Choroid plexus epithelial cell (primary cell): ENCODE measurements around the gene SMCO2.

ENCODE experiments used
- DNase-seq: peaks from one replicate; pipeline ENCODE4 v3.0.0-alpha.2; 2010; ENCODE audit warnings: low read depth
- H3K4me3 ChIP-seq: 2 replicates; pipeline ENCODE4 v1.5.1; 2011; ENCODE audit warnings: low read depth, mild to moderate bottlenecking, control low read depth, low read length, moderate library complexity
- TF ChIP-seq, protein P1 (sequence below): conservative IDR thresholded peaks from 2 replicates; pipeline ENCODE4 v1.5.1; 2011; ENCODE audit warnings: low read depth, mild to moderate bottlenecking, control low read depth, inconsistent platforms, low read length, moderate library complexity

The SMCO2 gene

DNA sequence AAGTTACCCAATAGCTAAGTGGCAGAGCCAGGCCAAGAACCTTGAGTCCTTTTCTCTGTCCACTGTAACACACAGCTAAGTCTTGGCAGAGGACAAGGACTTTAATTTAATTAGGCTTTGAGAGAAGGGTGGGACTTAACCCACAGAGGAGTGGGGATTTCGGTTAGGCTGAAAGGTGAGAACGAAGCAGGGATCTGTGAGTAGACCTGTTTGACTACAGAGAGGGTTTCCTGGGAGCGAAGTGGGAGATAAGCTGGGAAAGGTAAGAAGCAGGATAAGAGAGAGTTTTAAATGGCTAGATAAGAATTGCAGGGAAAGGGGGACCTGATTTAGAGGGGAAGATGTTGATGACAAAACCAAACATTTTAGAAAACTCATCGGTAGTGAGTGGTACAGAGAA is 75.4 kb downstream of the SMCO2 start:
- H3K4me3 ChIP-seq = no peak overlapping the region
- TF ChIP-seq, protein P1, sequence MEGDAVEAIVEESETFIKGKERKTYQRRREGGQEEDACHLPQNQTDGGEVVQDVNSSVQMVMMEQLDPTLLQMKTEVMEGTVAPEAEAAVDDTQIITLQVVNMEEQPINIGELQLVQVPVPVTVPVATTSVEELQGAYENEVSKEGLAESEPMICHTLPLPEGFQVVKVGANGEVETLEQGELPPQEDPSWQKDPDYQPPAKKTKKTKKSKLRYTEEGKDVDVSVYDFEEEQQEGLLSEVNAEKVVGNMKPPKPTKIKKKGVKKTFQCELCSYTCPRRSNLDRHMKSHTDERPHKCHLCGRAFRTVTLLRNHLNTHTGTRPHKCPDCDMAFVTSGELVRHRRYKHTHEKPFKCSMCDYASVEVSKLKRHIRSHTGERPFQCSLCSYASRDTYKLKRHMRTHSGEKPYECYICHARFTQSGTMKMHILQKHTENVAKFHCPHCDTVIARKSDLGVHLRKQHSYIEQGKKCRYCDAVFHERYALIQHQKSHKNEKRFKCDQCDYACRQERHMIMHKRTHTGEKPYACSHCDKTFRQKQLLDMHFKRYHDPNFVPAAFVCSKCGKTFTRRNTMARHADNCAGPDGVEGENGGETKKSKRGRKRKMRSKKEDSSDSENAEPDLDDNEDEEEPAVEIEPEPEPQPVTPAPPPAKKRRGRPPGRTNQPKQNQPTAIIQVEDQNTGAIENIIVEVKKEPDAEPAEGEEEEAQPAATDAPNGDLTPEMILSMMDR = no peak
- no peak for DNase-seq

DNA sequence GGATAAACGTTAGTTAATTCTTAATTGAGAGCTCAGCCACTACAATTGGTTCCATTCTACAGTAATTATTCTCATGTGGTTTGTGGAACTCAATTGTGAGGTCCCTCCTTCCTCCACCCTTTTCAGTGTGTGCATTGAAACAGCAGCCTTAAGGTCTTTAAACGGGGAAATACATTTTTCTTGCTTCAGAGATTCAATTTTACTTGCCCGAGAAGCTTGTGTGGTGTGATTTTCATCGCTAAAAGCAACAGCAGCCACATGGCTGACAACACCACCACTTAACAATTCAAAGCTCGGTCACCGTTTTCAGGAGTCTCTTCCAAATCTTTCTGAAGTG is 76.7 kb downstream of the SMCO2 start:
- TF ChIP-seq, protein P1 = no peak
- H3K4me3 ChIP-seq = peak overlapping the region; percentile 85
- peak; percentile 46 for DNase-seq

DNA sequence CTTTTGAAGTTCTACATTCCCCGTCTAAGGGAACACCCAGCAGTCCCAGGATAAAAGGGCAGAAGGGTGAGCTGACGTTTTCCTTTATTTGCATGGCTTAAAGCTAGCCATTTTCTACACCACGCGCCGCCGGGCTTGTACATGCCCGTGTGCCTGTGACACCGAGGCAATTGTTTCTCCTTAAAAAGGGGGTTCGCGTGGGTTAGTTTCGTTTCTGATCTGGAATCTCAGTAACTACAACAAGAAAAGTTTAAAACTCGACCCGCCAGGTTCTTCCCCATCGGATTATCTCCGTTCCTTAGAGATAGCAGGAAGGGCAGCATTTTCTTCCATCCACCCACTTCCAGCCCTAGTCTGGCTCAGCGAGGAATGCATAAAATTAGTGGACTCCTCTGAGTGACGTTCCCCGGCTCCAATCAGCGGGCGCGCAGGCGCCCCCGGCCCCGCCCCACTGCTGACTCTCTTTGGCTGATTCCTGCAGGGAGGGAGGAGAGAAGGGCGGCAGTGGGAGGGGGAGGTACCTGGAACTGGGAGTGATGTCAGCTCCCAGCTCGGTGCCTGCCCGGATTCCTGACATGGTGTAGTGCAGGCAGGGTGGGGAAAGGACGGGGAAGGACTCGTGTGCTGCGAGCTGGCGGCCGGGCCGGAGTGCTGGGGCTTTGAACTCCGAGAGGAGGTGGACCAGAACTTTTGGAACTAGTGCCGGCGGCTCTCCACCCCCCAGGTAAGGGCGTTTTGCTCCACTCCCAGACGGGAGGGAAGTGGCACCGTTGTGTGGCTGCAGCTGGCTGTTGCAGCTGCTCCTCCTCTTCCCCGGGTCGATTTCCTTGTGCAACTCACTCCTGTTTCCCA is 77.3 kb downstream of the SMCO2 start, which contains the start of gene PPFIBP1:
TSS of gene PPFIBP1 (plus strand) at position 565 of the 852 bp plus-strand sequence. CDS start 109,191 bp downstream, outside the sequence.
- peak within 1 kb of the TSS; percentile 85 for H3K4me3 ChIP-seq
- TF ChIP-seq, protein P1 = peak; percentile 54

DNA sequence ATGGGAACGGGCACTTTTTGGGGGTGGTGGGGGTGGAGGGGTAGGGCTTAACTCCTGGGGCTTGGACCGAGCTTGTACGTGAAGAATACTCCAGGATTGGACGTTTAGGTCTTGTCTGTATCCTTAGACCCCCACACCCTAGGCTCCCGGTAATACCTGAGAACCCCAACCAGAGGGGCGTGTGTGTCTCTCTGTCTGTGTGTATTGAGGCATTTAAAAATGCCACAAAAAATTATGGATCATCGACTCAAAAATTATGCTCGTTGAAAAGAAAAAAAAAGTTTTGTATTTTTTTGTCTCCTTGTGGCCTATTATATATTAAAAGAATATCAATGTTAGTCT is 77.9 kb downstream of the SMCO2 start:
- no peak for DNase-seq
- TF ChIP-seq, protein P1 = no peak
- H3K4me3 ChIP-seq = peak overlapping the region; percentile 85

More for the DNA sequence above, 77.3 kb downstream of the SMCO2 start, which contains the start of gene PPFIBP1:
- DNase-seq = peak; percentile 99

DNA sequence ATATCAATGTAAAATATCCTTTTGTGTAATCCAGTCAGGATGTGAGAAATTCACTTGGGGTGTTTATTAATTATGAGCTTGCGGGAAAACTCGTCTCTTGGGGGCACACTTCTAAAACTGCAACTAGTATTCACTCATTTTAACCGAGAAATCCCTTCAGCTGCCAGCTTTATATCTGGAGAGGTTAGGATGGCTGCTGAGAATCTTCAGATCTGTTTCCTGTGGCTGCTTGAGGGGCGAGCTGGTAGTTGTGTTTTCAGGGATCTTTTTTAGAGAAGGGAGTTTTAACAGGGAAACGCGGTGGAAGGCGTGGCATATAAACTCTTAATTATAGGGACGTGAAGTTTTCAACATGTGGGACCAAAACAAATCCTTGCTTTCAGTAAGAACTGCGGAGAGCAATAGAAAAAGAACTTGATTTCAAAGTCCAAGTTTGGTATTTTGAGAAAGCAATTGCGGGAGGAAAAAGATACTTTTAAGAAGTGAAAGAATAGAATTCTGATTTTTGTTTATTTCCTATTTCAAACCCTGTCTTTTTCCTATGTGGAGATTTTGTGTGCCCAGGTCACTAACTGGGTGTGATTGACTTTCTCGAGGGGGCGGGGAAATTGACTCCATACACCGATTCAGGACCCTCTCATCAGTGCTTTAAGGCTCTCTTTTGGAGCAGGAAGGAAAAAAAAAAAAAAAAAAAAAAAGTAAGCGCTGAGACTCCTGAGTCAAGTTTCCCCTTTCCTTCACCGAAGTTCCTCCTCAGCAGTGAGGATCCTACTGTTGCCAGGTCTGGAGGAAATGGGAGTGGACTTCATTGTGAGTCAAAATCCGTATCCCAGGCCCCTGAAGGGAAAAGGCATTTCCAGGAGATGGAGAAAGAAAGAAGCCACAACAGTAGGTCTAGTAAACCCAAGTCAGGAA is 78.6 kb downstream of the SMCO2 start:
- DNase-seq = peak; percentile 63
- peak overlapping the region; percentile 85 for H3K4me3 ChIP-seq
- TF ChIP-seq, protein P1 = peak; percentile 32

DNA sequence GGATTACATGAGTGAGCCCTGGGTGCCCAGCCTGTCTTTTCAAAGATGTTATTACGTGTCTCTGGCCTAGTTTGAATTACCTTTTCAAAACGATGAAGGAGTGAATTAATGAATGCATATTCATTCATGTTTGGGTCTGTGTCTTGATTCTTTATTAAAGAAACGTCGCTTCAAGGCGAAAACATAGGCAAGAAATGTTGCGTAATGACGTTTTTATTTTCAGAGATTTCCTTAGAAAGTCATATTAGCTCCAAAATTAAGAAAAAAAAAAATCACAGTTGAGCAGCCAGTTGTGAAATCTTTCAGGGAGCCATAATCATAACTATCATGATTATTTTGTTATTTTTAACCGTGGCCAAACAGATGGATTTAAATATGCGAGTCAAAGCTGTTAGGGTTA is 81.0 kb downstream of the SMCO2 start:
- H3K4me3 ChIP-seq = no peak overlapping the region

More for the DNA sequence above, 81.0 kb downstream of the SMCO2 start:
- TF ChIP-seq, protein P1 = no peak
- no peak for DNase-seq
